Lower leg skin (tissue), 4 donors: ENCODE data around the gene CDKAL1. TPM values are rescaled to one million over a fixed set of nuclear protein-coding genes. Genes with fewer than 3 reads are reported as not detected.

ENCODE experiments used
- DNase-seq, 2 donors: peaks; one replicate each; pipeline ENCODE4 v3.0.0-alpha.2; 2019; ENCODE audit warnings: low spot score in 2 of 2
- H3K4me3 ChIP-seq: fragments of 200-600 bp; sonication (generic); 2 replicates; pipeline ENCODE4 v1.5.1; 2017; ENCODE audit warnings: mild to moderate bottlenecking, low read depth; ENCODE audit not compliant: poor library complexity, severe bottlenecking
- CTCF ChIP-seq, 3 donors: fragments of 450-650 bp; IDR thresholded peaks; one replicate each; pipeline ENCODE4 v1.5.1; 2016; ENCODE audit warnings: antibody characterized with exemption in 3 of 3, mild to moderate bottlenecking in 3 of 3, moderate library complexity in 2 of 3
- POLR2A ChIP-seq, 2 donors: fragments of 450-650 bp; IDR thresholded peaks; one replicate each; pipeline ENCODE4 v1.6.1; 2016 to 2017; ENCODE audit warnings: antibody characterized with exemption in 2 of 2, mild to moderate bottlenecking in 1 of 2, moderate library complexity in 1 of 2
- WGBS, 2 donors: methylation state at CpG; one replicate each; pipeline ENCODE4 v1.1.5; 2018; 5-methylcytosine and 5-hydroxymethylcytosine counted together
- intact Hi-C: fragments of 100-400 bp; cut with DNase I; formaldehyde crosslinking; loops from one replicate; pipeline ENCODE4 v1.15.0; 2023; ENCODE audit warnings: low total_unique reads
- total RNA-seq, 4 donors: library from RNA; depleted of rRNA; stranded (reverse); fragments of >200 nt; gene quantifications; one replicate each; pipeline ENCODE4 v1.1.0, GENCODE V29; 2016

The CDKAL1 gene
- total RNA-seq, 4 donors from 2014 or later, result 10.3 to 18.0 (median 11.6) TPM

GRCh38 chr6:20652299-20653084, 118.2 kb downstream of the CDKAL1 start:
- no peak overlapping the region for H3K4me3 ChIP-seq
- no peak for DNase-seq
- 74 to 78% methylated on average over 8 of the region's 8 CpGs for WGBS, 2 donors
- intact Hi-C loops, result no loop called here
- TF ChIP-seq POLR2A (IDR thresholded peaks at IDR 0.05) (no peak), CTCF (IDR thresholded peaks at IDR 0.05) (no peak)

GRCh38 chr6:20653085-20653479, 118.8 kb downstream of the CDKAL1 start:
- H3K4me3 ChIP-seq, result no peak overlapping the region
- intact Hi-C loops, result no loop called here
- no peak for DNase-seq
- TF ChIP-seq POLR2A (IDR thresholded peaks at IDR 0.05), result no peak
- TF ChIP-seq CTCF (IDR thresholded peaks at IDR 0.05), result no peak
- WGBS, 2 donors, result 95% methylated on average over 4 of the region's 4 CpGs

GRCh38 chr6:20655317-20655716, 121.1 kb downstream of the CDKAL1 start:
- WGBS, 2 donors, result 89 to 97% methylated on average over 5 of the region's 5 CpGs
- intact Hi-C loops, result no loop called here
- TF ChIP-seq CTCF (IDR thresholded peaks at IDR 0.05), result no peak
- TF ChIP-seq POLR2A (IDR thresholded peaks at IDR 0.05), result no peak

GRCh38 chr6:20657274-20657800, 123.1 kb downstream of the CDKAL1 start:
- no peak for DNase-seq
- intact Hi-C loops, result no loop called here
- TF ChIP-seq CTCF (IDR thresholded peaks at IDR 0.05) (no peak), POLR2A (IDR thresholded peaks at IDR 0.05) (no peak)
- H3K4me3 ChIP-seq, result no peak overlapping the region
- WGBS, 2 donors, result 53 to 72% methylated on average over 2 of the region's 2 CpGs

More at GRCh38 chr6:20655317-20655716, 121.1 kb downstream of the CDKAL1 start:
- no peak for DNase-seq
- no peak overlapping the region for H3K4me3 ChIP-seq

- no peak for TF ChIP-seq POLR2A (IDR thresholded peaks at IDR 0.05)
- no peak for TF ChIP-seq CTCF (IDR thresholded peaks at IDR 0.05)
- H3K4me3 ChIP-seq, result no peak overlapping the region
- DNase-seq, result no peak
- WGBS, 2 donors, result 64 to 78% methylated on average over 2 of the region's 2 CpGs
- intact Hi-C loops, result no loop called here
These were observed 123.8 kb downstream of the CDKAL1 start for GRCh38 chr6:20658053-20658452.
